ENCODE measurements around the gene ZNF611.
"Not testable (repeated sequence)": the region's sequence is repeated elsewhere in the genome, so short reads cannot be mapped to it uniquely, and the experiment has no call there.

ZNF611 gene

DNA sequence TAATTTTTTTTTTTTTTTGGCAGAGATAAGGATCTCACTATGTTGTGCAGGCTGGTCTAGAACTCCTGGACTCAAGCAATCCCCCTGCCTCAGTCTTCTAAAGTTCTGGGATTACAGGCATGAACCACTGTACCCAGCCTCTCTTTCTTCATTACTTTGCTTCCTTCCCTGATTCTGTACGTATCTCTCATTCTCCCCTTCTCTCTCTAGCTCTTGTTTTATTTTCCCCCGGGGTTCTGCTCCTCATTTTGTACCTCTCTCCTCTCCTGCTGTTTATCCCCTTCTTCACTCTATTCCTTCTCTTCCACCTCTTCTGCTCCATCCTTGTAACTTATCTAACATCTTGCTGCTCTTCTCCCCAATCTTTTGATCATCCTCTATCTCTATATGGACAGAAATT lies 46.5 kb downstream of the ZNF611 start:
- DNase-seq (ENCODE audit: extremely low spot score) = no peak
- CTCF ChIA-PET = no interaction called here
- POLR2A ChIA-PET = no interaction called here
- no peak for TF ChIP-seq FOXA1 (IDR thresholded peaks at IDR 0.05)
- no peak for TF ChIP-seq ZNF384 (IDR thresholded peaks at IDR 0.05)
- no peak for TF ChIP-seq CTBP1 (IDR thresholded peaks at IDR 0.05; ENCODE audit: borderline replicate concordance)
- TF ChIP-seq SP1 (IDR thresholded peaks at IDR 0.05) = no peak
- no peak for TF ChIP-seq FOXK2 (IDR thresholded peaks at IDR 0.05)
- no peak for TF ChIP-seq HDGF (IDR thresholded peaks at IDR 0.05; ENCODE audit: borderline replicate concordance)
- no peak for TF ChIP-seq BHLHE40 (IDR thresholded peaks at IDR 0.05; ENCODE audit: borderline replicate concordance)

GRCh38 chr19:52687684-52688083 lies 47.2 kb downstream of the ZNF611 start:
- no peak for TF ChIP-seq ZNF384 (IDR thresholded peaks at IDR 0.05)
- TF ChIP-seq HDGF (IDR thresholded peaks at IDR 0.05; ENCODE audit: borderline replicate concordance) = no peak
- TF ChIP-seq LEF1 (IDR thresholded peaks at IDR 0.05; ENCODE audit: borderline replicate concordance) = no peak
- TF ChIP-seq NFRKB (IDR thresholded peaks at IDR 0.05) = no peak
- no peak for TF ChIP-seq SUZ12 (IDR thresholded peaks at IDR 0.05)
- no peak for TF ChIP-seq ARNT (IDR thresholded peaks at IDR 0.05)
- no peak for TF ChIP-seq L3MBTL2 (conservative IDR thresholded peaks at IDR 0.05)
- TF ChIP-seq ELF4 (IDR thresholded peaks at IDR 0.05) = no peak
- no peak for TF ChIP-seq BHLHE40 (IDR thresholded peaks at IDR 0.05; ENCODE audit: borderline replicate concordance)
- TF ChIP-seq, protein P1, sequence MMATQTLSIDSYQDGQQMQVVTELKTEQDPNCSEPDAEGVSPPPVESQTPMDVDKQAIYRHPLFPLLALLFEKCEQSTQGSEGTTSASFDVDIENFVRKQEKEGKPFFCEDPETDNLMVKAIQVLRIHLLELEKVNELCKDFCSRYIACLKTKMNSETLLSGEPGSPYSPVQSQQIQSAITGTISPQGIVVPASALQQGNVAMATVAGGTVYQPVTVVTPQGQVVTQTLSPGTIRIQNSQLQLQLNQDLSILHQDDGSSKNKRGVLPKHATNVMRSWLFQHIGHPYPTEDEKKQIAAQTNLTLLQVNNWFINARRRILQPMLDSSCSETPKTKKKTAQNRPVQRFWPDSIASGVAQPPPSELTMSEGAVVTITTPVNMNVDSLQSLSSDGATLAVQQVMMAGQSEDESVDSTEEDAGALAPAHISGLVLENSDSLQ (IDR thresholded peaks at IDR 0.05) = no peak
- TF ChIP-seq TARDBP (IDR thresholded peaks at IDR 0.05) = no peak
- no peak for TF ChIP-seq SP1 (IDR thresholded peaks at IDR 0.05)
- TF ChIP-seq FOXM1 (IDR thresholded peaks at IDR 0.05; ENCODE audit: borderline replicate concordance) = no peak
- TF ChIP-seq FOXK2 (IDR thresholded peaks at IDR 0.05) = no peak
- CTCF ChIA-PET = no interaction called here
- no peak for DNase-seq (ENCODE audit: extremely low spot score)
- POLR2A ChIA-PET = no interaction called here

- TF ChIP-seq BHLHE40 (IDR thresholded peaks at IDR 0.05; ENCODE audit: borderline replicate concordance) (no peak), ELF4 (IDR thresholded peaks at IDR 0.05) (no peak), ZNF384 (IDR thresholded peaks at IDR 0.05) (no peak), ARNT (IDR thresholded peaks at IDR 0.05) (no peak), TARDBP (IDR thresholded peaks at IDR 0.05) (no peak), LEF1 (IDR thresholded peaks at IDR 0.05; ENCODE audit: borderline replicate concordance) (no peak), CTBP1 (IDR thresholded peaks at IDR 0.05; ENCODE audit: borderline replicate concordance) (no peak), L3MBTL2 (conservative IDR thresholded peaks at IDR 0.05) (no peak), FOXA1 (IDR thresholded peaks at IDR 0.05) (no peak), FOXM1 (IDR thresholded peaks at IDR 0.05; ENCODE audit: borderline replicate concordance) (no peak), NFRKB (IDR thresholded peaks at IDR 0.05) (no peak), SP1 (IDR thresholded peaks at IDR 0.05) (no peak), HDGF (IDR thresholded peaks at IDR 0.05; ENCODE audit: borderline replicate concordance) (no peak), FOXK2 (IDR thresholded peaks at IDR 0.05) (no peak), SUZ12 (IDR thresholded peaks at IDR 0.05) (no peak)
- TF ChIP-seq, protein P1 (IDR thresholded peaks at IDR 0.05) = no peak
- ChIA-PET CTCF (interaction anchor here (0.5 to 0.7 kb wide), 2 partner anchors 18 to 24 kb away, joined by 3 to 4 read pairs; no protein-coding TSS in a partner anchor), POLR2A (no interaction called here)
- no peak for DNase-seq (ENCODE audit: extremely low spot score)
Observed at GRCh38 chr19:52685811-52686210, 49.0 kb downstream of the ZNF611 start.

DNA sequence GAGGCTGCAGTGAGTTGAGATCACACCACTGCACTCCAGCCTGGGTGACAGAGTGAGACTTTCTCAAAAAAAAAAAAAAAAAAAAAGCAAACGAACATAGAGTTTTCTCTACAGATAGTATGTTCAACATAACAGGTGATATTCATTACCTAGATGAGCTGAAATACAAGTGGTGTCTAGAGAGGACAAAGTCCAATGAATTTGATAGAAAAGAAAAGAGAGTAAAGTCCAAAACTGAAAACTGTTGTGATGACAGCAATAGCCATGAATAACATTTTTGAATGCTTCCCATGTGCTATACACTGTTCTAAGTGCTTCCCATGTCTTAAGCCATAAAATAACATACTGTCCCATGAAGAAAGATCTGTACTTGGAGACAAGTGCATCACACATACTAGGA lies 53.6 kb downstream of the ZNF611 start:
- DNase-seq (ENCODE audit: extremely low spot score); POLR2A ChIA-PET; CTCF ChIA-PET: not testable (repeated sequence)

GRCh38 chr19:52679598-52679997 lies 55.2 kb downstream of the ZNF611 start:
- DNase-seq (ENCODE audit: extremely low spot score) = no peak
- TF ChIP-seq L3MBTL2 (conservative IDR thresholded peaks at IDR 0.05) = no peak
- TF ChIP-seq BHLHE40 (IDR thresholded peaks at IDR 0.05; ENCODE audit: borderline replicate concordance) = no peak
- no peak for TF ChIP-seq FOXM1 (IDR thresholded peaks at IDR 0.05; ENCODE audit: borderline replicate concordance)
- TF ChIP-seq FOXA1 (IDR thresholded peaks at IDR 0.05) = no peak
- TF ChIP-seq, protein P1 (IDR thresholded peaks at IDR 0.05) = no peak
- TF ChIP-seq SP1 (IDR thresholded peaks at IDR 0.05) = no peak
- TF ChIP-seq HDGF (IDR thresholded peaks at IDR 0.05; ENCODE audit: borderline replicate concordance) = no peak
- TF ChIP-seq ARNT (IDR thresholded peaks at IDR 0.05) = no peak
- TF ChIP-seq FOXK2 (IDR thresholded peaks at IDR 0.05) = no peak
- no peak for TF ChIP-seq SUZ12 (IDR thresholded peaks at IDR 0.05)
- no peak for TF ChIP-seq LEF1 (IDR thresholded peaks at IDR 0.05; ENCODE audit: borderline replicate concordance)
- no peak for TF ChIP-seq CTBP1 (IDR thresholded peaks at IDR 0.05; ENCODE audit: borderline replicate concordance)
- TF ChIP-seq ZNF384 (IDR thresholded peaks at IDR 0.05) = no peak
- TF ChIP-seq ELF4 (IDR thresholded peaks at IDR 0.05) = no peak
- TF ChIP-seq NFRKB (IDR thresholded peaks at IDR 0.05) = no peak
- no peak for TF ChIP-seq TARDBP (IDR thresholded peaks at IDR 0.05)
- POLR2A ChIA-PET = no interaction called here
- CTCF ChIA-PET = no interaction called here

DNA sequence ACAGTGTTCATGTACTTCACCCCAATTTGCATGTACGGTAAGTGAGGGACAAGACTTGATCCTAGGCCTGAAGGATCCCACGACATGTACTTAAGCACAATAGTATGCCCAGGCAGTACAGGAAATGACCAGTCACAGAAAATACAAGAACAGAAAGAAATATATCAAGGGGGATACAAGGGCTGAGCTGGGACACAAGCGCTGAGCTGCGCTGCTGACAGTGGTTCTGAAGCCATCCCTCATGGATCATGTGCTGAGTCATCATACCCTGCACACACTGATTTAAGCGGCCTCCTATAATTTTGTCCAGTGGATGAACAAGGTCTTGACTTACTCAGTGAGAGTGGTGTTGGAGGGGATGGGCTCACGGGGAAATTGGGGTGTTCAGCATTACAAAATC lies 59.6 kb downstream of the ZNF611 start:
- DNase-seq (ENCODE audit: extremely low spot score); CTCF ChIA-PET; POLR2A ChIA-PET: not testable (repeated sequence)

DNA sequence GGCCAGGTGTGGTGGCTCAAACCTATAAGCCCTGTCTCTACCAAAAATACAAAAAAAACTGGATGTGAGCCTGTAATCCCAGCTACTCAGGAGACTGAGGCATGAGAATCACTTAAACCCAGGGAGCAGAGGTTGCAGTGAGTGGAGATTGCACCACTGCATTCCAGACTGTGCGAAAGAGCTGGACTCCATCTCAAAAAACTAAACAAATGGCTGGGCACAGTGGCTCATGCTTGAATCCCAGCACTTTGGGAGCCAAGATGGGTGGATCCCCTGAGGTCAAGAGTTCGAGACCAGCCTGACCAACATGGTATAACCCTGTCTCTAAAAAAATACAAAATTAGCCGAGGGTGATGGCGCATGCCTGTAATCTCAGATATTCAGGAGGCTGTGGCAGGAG lies 61.8 kb downstream of the ZNF611 start:
- TF ChIP-seq ELF4 (IDR thresholded peaks at IDR 0.05) = no peak
- no peak for TF ChIP-seq NFRKB (IDR thresholded peaks at IDR 0.05)
- no peak for TF ChIP-seq HDGF (IDR thresholded peaks at IDR 0.05; ENCODE audit: borderline replicate concordance)
- TF ChIP-seq FOXK2 (IDR thresholded peaks at IDR 0.05) = no peak
- TF ChIP-seq CTBP1 (IDR thresholded peaks at IDR 0.05; ENCODE audit: borderline replicate concordance) = no peak
- no peak for TF ChIP-seq FOXA1 (IDR thresholded peaks at IDR 0.05)
- no peak for DNase-seq (ENCODE audit: extremely low spot score)
- ChIA-PET CTCF (no interaction called here), POLR2A (no interaction called here)

All from HEK293T (cell line).